ENCODE results near the gene TENM3.

TENM3 gene

DNA sequence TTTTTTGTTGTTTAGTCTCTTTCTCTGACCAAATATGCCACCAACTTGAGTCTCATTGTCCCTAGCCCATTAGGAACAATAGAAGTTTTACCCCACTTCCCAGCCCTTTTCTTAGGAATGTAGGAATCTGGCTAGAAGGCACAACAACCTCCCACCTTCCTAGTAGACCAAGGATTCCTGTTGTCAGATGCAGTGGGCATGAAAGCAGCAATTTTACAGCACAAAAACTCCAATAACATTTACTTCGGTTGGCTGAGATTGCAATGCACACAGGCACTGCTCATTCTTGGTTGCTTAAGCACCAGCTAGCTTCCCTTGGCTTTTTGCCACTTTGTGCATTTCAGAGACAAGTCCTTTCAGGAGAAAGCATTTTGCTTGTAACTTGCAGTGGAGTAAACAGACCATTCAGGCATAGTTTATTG, 312.8 kb downstream of the TENM3 start:
- no peak overlapping the region for H2AFZ ChIP-seq (ENCODE audit: low read depth, low read length, severe bottlenecking)
- H3K4me3 ChIP-seq (ENCODE audit: insufficient read depth, low read length, poor library complexity, severe bottlenecking): no peak overlapping the region
- no peaks in the 10 kb centered on the region for H3K36me3 ChIP-seq (ENCODE audit: low read length)
- no peak overlapping the region for H3K27ac ChIP-seq (ENCODE audit: low read depth, low read length)
- no peaks in the 10 kb centered on the region for H3K79me2 ChIP-seq (ENCODE audit: insufficient read depth, low read length)
- H3F3A ChIP-seq (ENCODE audit: insufficient read depth): no peaks in the 10 kb centered on the region
- no peaks in the 10 kb centered on the region for H3K9me3 ChIP-seq (ENCODE audit: insufficient read depth, low read length)
- no peak overlapping the region for H3K9ac ChIP-seq (ENCODE audit: low read length)
- no peaks in the 10 kb centered on the region for H3K9me2 ChIP-seq (replicated peaks; ENCODE audit: insufficient read depth, low read length)
- no peaks in the 10 kb centered on the region for H4K20me1 ChIP-seq (ENCODE audit: low read depth, low read length)
- TF ChIP-seq, protein P1, sequence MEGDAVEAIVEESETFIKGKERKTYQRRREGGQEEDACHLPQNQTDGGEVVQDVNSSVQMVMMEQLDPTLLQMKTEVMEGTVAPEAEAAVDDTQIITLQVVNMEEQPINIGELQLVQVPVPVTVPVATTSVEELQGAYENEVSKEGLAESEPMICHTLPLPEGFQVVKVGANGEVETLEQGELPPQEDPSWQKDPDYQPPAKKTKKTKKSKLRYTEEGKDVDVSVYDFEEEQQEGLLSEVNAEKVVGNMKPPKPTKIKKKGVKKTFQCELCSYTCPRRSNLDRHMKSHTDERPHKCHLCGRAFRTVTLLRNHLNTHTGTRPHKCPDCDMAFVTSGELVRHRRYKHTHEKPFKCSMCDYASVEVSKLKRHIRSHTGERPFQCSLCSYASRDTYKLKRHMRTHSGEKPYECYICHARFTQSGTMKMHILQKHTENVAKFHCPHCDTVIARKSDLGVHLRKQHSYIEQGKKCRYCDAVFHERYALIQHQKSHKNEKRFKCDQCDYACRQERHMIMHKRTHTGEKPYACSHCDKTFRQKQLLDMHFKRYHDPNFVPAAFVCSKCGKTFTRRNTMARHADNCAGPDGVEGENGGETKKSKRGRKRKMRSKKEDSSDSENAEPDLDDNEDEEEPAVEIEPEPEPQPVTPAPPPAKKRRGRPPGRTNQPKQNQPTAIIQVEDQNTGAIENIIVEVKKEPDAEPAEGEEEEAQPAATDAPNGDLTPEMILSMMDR (IDR thresholded peaks at IDR 0.05; ENCODE audit: insufficient read depth, low read length, poor library complexity, severe bottlenecking): no peak
- no peak for TF ChIP-seq EZH2phosphoT487 (conservative IDR thresholded peaks at IDR 0.05; ENCODE audit: low read length)
- no peak overlapping the region for H3K4me2 ChIP-seq (ENCODE audit: low read depth, low read length, poor library complexity, severe bottlenecking)
- no peaks in the 10 kb centered on the region for H3K27me3 ChIP-seq (ENCODE audit: low read length)

GRCh38 chr4:182556580-182556979, 313.4 kb downstream of the TENM3 start:
- no peak overlapping the region for H3K4me2 ChIP-seq (ENCODE audit: low read depth, low read length, poor library complexity, severe bottlenecking)
- no peaks in the 10 kb centered on the region for H3K9me2 ChIP-seq (replicated peaks; ENCODE audit: insufficient read depth, low read length)
- TF ChIP-seq, protein P1 (IDR thresholded peaks at IDR 0.05; ENCODE audit: insufficient read depth, low read length, poor library complexity, severe bottlenecking): no peak
- no peak for TF ChIP-seq EZH2phosphoT487 (conservative IDR thresholded peaks at IDR 0.05; ENCODE audit: low read length)
- no peak overlapping the region for H2AFZ ChIP-seq (ENCODE audit: low read depth, low read length, severe bottlenecking)
- no peaks in the 10 kb centered on the region for H3K79me2 ChIP-seq (ENCODE audit: insufficient read depth, low read length)
- H3K27me3 ChIP-seq (ENCODE audit: low read length): no peaks in the 10 kb centered on the region
- no peaks in the 10 kb centered on the region for H4K20me1 ChIP-seq (ENCODE audit: low read depth, low read length)
- no peak overlapping the region for H3K27ac ChIP-seq (ENCODE audit: low read depth, low read length)
- no peak overlapping the region for H3K9ac ChIP-seq (ENCODE audit: low read length)
- no peak overlapping the region for H3K4me3 ChIP-seq (ENCODE audit: insufficient read depth, low read length, poor library complexity, severe bottlenecking)
- no peaks in the 10 kb centered on the region for H3K36me3 ChIP-seq (ENCODE audit: low read length)
- no peaks in the 10 kb centered on the region for H3K9me3 ChIP-seq (ENCODE audit: insufficient read depth, low read length)
- no peaks in the 10 kb centered on the region for H3F3A ChIP-seq (ENCODE audit: insufficient read depth)

- Histone ChIP-seq H3K9me2 (replicated peaks; ENCODE audit: insufficient read depth, low read length) (no peaks in the 10 kb centered on the region), H2AFZ (ENCODE audit: low read depth, low read length, severe bottlenecking) (no peak overlapping the region), H3K79me2 (ENCODE audit: insufficient read depth, low read length) (no peaks in the 10 kb centered on the region), H3K27me3 (ENCODE audit: low read length) (no peaks in the 10 kb centered on the region), H3K9ac (ENCODE audit: low read length) (no peak overlapping the region), H3F3A (ENCODE audit: insufficient read depth) (no peaks in the 10 kb centered on the region), H3K36me3 (ENCODE audit: low read length) (no peaks in the 10 kb centered on the region), H3K4me2 (ENCODE audit: low read depth, low read length, poor library complexity, severe bottlenecking) (no peak overlapping the region), H3K4me3 (ENCODE audit: insufficient read depth, low read length, poor library complexity, severe bottlenecking) (no peak overlapping the region), H4K20me1 (ENCODE audit: low read depth, low read length) (no peaks in the 10 kb centered on the region), H3K27ac (ENCODE audit: low read depth, low read length) (no peak overlapping the region), H3K9me3 (ENCODE audit: insufficient read depth, low read length) (no peaks in the 10 kb centered on the region)
- TF ChIP-seq, protein P1 (IDR thresholded peaks at IDR 0.05; ENCODE audit: insufficient read depth, low read length, poor library complexity, severe bottlenecking): no peak
Observed at GRCh38 chr4:182560358-182560757, 317.2 kb downstream of the TENM3 start.

DNA sequence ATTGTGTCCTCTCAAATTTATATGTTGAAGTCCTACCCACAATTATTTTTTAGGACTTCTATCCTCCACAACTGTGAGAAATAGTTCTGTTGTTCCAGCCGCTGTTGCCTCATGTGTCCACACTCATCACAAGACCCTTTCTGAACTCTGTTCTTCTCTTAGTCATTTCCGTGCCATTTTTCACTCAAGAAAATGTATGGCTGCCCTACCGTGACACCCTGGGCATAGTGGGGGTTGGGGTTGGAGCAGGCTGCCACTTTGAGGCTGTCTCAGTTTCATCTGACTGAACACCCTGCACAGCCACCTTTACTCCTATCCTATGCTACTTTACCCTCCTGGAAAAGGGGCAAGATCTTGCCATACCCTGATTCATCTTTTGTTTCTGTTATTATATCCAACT, 319.1 kb downstream of the TENM3 start:
- Histone ChIP-seq H3K4me3 (ENCODE audit: insufficient read depth, low read length, poor library complexity, severe bottlenecking) (no peak overlapping the region), H4K20me1 (ENCODE audit: low read depth, low read length) (no peaks in the 10 kb centered on the region), H3K79me2 (ENCODE audit: insufficient read depth, low read length) (no peaks in the 10 kb centered on the region), H3K27me3 (ENCODE audit: low read length) (no peaks in the 10 kb centered on the region), H2AFZ (ENCODE audit: low read depth, low read length, severe bottlenecking) (no peak overlapping the region), H3K36me3 (ENCODE audit: low read length) (no peaks in the 10 kb centered on the region), H3K9ac (ENCODE audit: low read length) (no peak overlapping the region), H3K27ac (ENCODE audit: low read depth, low read length) (no peak overlapping the region), H3K4me2 (ENCODE audit: low read depth, low read length, poor library complexity, severe bottlenecking) (no peak overlapping the region), H3K9me2 (replicated peaks; ENCODE audit: insufficient read depth, low read length) (no peaks in the 10 kb centered on the region), H3F3A (ENCODE audit: insufficient read depth) (no peaks in the 10 kb centered on the region), H3K9me3 (ENCODE audit: insufficient read depth, low read length) (no peaks in the 10 kb centered on the region)
- no peak for TF ChIP-seq EZH2phosphoT487 (conservative IDR thresholded peaks at IDR 0.05; ENCODE audit: low read length)
- TF ChIP-seq, protein P1 (IDR thresholded peaks at IDR 0.05; ENCODE audit: insufficient read depth, low read length, poor library complexity, severe bottlenecking): no peak
